Measurements from ENCODE around the gene ILF2. TPM values are rescaled to one million over a fixed set of nuclear protein-coding genes. Genes with fewer than 3 reads are reported as not detected.
A peak's percentile ranks its signal among the peaks of the same experiment; 100 is the strongest.

The ILF2 gene
- total and polyA plus RNA-seq, 2 of the 13 experiments (the other 11 are each of a cell fraction or from before 2014, with no cell fraction given): 292 to 366 TPM

DNA sequence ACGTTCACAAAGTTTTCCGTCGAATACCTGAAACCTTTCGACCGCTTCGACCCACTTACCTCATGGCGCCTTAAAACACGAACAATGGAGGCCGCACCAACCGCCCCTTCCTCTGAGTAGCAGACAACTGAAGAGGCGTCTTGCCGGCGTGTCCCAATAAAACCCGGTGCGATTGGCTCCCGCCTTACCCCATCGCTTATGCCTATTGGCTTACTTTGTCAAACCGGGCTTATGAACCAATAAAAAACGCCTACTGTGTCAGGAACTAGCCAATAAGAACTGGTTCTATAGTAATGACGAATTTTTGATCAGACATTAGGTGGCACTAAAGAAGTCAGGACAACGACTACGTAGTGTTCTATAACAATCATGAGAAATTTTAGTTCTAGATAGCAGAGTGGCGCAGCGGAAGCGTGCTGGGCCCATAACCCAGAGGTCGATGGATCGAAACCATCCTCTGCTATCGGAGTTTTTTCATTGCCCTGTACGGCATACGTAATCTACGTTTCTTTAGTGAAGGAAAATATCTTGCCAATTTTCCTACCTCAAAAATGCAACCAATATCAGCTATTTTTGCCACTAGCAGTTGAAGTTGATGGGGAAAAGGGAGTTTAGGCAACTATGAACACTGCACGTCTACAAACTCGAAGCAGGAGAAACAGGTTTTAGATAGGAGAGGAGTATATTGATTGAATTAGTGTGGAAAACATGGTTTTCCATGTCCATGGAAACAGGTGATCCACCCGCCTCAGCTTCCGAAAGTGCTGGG lies at the start of gene ILF2 (continued):
- no peak for TF ChIP-seq RNF219 (CRISPR knock-in tag; IDR thresholded peaks at IDR 0.05)
- TF ChIP-seq ATF4 (CRISPR knock-in tag; IDR thresholded peaks at IDR 0.05): peak in 1 of 2 experiments; percentile 49; a peak in 2 of 4 replicates
- TF ChIP-seq ATF1 (CRISPR knock-in tag; IDR thresholded peaks at IDR 0.05): peak; percentile 86
- TF ChIP-seq ZNF652 (CRISPR knock-in tag; IDR thresholded peaks at IDR 0.05; ENCODE audit: borderline replicate concordance, low read depth): 0 out of 2 replicates have a peak, but pooled peaks have one; percentile 5
- TF ChIP-seq HOMEZ (CRISPR knock-in tag; IDR thresholded peaks at IDR 0.05; ENCODE audit: low read depth): peak; percentile 10; the same call in 1 of the 2 replicates
- TF ChIP-seq, protein P1, sequence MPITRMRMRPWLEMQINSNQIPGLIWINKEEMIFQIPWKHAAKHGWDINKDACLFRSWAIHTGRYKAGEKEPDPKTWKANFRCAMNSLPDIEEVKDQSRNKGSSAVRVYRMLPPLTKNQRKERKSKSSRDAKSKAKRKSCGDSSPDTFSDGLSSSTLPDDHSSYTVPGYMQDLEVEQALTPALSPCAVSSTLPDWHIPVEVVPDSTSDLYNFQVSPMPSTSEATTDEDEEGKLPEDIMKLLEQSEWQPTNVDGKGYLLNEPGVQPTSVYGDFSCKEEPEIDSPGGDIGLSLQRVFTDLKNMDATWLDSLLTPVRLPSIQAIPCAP (CRISPR knock-in tag; IDR thresholded peaks at IDR 0.05; ENCODE audit: low read depth): no peak
- TF ChIP-seq, protein P2, sequence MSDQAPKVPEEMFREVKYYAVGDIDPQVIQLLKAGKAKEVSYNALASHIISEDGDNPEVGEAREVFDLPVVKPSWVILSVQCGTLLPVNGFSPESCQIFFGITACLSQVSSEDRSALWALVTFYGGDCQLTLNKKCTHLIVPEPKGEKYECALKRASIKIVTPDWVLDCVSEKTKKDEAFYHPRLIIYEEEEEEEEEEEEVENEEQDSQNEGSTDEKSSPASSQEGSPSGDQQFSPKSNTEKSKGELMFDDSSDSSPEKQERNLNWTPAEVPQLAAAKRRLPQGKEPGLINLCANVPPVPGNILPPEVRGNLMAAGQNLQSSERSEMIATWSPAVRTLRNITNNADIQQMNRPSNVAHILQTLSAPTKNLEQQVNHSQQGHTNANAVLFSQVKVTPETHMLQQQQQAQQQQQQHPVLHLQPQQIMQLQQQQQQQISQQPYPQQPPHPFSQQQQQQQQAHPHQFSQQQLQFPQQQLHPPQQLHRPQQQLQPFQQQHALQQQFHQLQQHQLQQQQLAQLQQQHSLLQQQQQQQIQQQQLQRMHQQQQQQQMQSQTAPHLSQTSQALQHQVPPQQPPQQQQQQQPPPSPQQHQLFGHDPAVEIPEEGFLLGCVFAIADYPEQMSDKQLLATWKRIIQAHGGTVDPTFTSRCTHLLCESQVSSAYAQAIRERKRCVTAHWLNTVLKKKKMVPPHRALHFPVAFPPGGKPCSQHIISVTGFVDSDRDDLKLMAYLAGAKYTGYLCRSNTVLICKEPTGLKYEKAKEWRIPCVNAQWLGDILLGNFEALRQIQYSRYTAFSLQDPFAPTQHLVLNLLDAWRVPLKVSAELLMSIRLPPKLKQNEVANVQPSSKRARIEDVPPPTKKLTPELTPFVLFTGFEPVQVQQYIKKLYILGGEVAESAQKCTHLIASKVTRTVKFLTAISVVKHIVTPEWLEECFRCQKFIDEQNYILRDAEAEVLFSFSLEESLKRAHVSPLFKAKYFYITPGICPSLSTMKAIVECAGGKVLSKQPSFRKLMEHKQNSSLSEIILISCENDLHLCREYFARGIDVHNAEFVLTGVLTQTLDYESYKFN (CRISPR knock-in tag; conservative IDR thresholded peaks at IDR 0.05): peak; percentile 31; the same call in 1 of the 2 replicates
- 0 out of 2 replicates have a peak, but pooled peaks have one; percentile 44 for TF ChIP-seq ZNF782 (CRISPR knock-in tag; IDR thresholded peaks at IDR 0.05; ENCODE audit: borderline replicate concordance)
- no peak for TF ChIP-seq ZFP62 (CRISPR knock-in tag; IDR thresholded peaks at IDR 0.05)
- TF ChIP-seq ZNF572 (CRISPR knock-in tag; IDR thresholded peaks at IDR 0.05): no peak
- TF ChIP-seq AHR (CRISPR knock-in tag; IDR thresholded peaks at IDR 0.05): no peak
- TF ChIP-seq TRIM24 (CRISPR knock-in tag; IDR thresholded peaks at IDR 0.05): no peak
- TF ChIP-seq HHEX (CRISPR knock-in tag; IDR thresholded peaks at IDR 0.05): no peak
- TF ChIP-seq CHCHD3 (CRISPR knock-in tag; IDR thresholded peaks at IDR 0.05): no peak
- TF ChIP-seq RBAK (CRISPR knock-in tag; IDR thresholded peaks at IDR 0.05): no peak
- TF ChIP-seq, protein P3, sequence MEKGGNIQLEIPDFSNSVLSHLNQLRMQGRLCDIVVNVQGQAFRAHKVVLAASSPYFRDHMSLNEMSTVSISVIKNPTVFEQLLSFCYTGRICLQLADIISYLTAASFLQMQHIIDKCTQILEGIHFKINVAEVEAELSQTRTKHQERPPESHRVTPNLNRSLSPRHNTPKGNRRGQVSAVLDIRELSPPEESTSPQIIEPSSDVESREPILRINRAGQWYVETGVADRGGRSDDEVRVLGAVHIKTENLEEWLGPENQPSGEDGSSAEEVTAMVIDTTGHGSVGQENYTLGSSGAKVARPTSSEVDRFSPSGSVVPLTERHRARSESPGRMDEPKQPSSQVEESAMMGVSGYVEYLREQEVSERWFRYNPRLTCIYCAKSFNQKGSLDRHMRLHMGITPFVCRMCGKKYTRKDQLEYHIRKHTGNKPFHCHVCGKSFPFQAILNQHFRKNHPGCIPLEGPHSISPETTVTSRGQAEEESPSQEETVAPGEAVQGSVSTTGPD (CRISPR knock-in tag; IDR thresholded peaks at IDR 0.05): 0 out of 2 replicates have a peak, but pooled peaks have one; percentile 29
- TF ChIP-seq HNRNPUL1 (IDR thresholded peaks at IDR 0.05; ENCODE audit: low read depth, low read length): no peak
- no peak for TF ChIP-seq KLF11 (CRISPR knock-in tag; IDR thresholded peaks at IDR 0.05)
- no peak for TF ChIP-seq ZNF746 (CRISPR knock-in tag; IDR thresholded peaks at IDR 0.05)
